Pons (tissue), 1 donor: ENCODE measurements around the gene ATRIP.
"Not testable (repeated sequence)": the region's sequence is repeated elsewhere in the genome, so short reads cannot be mapped to it uniquely, and the experiment has no call there.

Experiments used
- DNase-seq: peaks from one replicate; pipeline ENCODE4 v3.0.0-alpha.2; 2016; ENCODE audit warnings: low spot score

Gene ATRIP

GRCh38 chr3:48437812-48438211 lies 8.7 kb upstream of the ATRIP start:
- no peak for DNase-seq

DNA sequence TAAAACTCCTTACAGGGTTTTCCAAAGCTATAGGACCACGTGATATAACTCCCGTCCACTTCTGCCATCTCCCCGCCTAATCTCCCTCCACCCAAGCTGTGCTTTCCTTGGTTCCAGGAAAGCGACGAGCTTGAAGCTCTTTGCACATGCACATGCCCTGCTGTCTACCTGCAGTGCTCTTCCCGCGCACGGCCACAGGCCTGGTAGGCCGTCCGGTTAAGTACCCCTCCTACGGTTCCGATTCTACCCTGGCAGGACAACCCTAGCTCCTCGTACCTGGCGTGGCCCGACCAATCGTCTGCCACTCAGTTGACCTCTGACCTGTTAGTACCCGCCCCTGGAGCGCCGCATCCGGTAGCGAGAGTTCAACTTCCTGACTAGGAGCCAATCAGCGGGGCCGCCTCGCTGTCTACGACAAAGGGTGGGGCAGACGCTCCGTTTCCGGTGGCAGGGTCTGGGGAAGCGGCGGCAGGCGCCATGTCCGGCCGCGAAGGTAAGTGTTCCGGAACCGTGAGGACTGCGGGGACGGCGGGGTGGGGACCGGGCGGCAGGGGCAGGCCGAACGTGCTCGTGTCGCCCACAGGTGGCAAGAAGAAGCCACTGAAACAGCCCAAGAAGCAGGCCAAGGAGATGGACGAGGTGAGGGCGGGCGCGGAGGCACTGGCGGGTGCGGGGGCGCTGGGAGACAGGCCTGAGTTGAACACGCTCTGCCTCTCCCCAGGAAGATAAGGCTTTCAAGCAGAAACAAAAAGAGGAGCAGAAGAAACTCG lies 6.5 kb upstream of the ATRIP start, which contains the start of the genes CCDC51 and TMA7:
Gene CCDC51 (minus strand): TSS at position 300 of the 770 bp plus-strand sequence. CDS start 4,991 bp downstream, outside the sequence.
Gene TMA7 (plus strand): TSS at position 438 of the 770 bp plus-strand sequence. CDS start 40 bp downstream, at position 478.
- peak; percentile 98 for DNase-seq

- no peak for DNase-seq
Observed at GRCh38 chr3:48440590-48440958, 6.0 kb upstream of the ATRIP start.

DNA sequence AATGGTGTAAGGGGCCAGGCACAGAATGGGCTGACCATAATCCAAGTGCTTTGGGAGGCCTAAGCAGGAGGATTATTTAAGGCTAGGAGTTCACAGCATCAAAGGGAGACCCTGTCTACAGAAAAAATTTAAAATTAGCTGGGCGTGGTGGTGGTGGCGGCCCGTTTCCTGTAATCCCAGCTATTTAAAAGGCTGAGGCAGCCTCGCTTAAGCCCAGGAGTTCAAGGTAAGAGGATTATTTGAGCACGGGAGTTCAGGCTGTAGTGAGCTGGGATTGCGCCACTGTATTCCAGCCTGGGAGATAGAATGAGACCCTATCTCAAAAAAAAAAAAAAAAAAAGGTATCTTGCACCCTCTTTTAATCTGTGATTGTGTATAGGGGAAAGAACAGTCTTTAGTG lies 4.6 kb upstream of the ATRIP start:
- no peak for DNase-seq

DNA sequence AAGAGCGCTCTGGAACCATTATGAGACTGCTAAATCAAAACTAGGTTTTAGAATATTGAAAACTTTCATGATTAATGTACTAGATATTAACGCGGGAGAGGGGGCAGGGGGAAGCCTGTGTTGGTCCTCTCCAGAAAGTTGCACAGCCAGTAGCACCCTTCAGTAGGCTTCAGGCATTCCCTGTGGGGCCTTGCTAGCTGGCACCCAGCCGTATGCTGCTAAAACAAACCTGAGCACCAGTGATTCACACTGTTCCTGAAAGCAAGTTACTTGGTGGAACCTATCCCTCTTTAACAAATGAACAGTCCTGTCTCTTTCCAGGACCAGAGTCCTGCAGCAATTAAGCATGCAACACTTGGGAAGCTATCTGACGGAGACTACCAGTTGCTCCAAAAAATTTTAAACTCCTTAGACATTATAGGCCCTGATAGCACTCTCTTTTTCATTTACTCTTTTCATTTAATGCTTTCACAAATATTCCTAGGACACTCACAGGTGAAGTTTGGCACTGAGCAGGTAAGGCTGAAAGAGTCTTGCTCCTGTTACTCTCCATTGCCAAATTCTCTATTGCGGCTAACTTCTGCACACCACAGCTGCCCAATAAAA lies 1.2 kb upstream of the ATRIP start:
- DNase-seq: no peak

DNA sequence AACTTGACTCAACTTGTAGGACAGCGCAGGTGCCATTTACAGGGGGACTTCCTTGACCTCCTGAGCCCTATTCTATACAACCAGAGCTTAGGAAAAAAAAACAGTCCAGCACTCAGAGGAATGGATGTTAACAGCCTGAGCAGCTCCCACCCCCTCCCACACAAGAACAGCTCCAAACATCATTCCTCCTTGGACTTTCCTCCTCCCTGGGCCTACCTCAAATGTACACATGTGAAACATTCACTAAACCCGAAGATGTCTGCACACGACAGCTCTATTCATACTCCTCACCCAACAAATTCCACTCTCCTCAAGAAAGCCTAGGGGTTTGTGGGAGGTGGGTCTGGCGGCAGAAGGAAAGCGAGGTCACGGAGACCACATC lies 503 bp upstream of the ATRIP start:
- no peak for DNase-seq

GRCh38 chr3:48451270-48451669 lies 4.7 kb downstream of the ATRIP start:
- no peak for DNase-seq

- DNase-seq: no peak
Observed at GRCh38 chr3:48456456-48456855, 9.9 kb downstream of the ATRIP start.

GRCh38 chr3:48459331-48459730 lies 12.8 kb downstream of the ATRIP start:
- DNase-seq: no peak

- DNase-seq: no peak
Observed at GRCh38 chr3:48459773-48460516, 13.4 kb downstream of the ATRIP start.

DNA sequence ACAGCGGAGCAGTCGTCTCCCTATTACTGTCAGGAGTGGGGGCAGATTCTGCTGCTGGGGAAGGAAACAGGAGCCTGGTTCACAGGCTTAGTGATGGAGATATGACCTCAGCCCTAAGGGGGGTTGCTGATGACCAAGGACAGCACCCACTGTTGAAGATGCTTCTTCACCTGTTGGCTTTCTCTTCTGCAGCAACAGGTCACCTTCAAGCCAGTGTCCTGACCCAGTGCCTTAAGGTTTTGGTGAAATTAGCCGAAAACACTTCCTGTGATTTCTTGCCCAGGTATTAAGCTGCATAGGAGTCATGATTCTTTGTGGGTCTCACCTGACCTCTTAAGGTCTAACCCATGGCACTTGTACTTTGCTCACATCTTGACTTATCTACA lies 14.0 kb downstream of the ATRIP start:
- no peak for DNase-seq

GRCh38 chr3:48461767-48462166 lies 15.2 kb downstream of the ATRIP start:
- DNase-seq: not testable (repeated sequence)

- DNase-seq: no peak
Observed at GRCh38 chr3:48463703-48464102, 17.2 kb downstream of the ATRIP start.

DNA sequence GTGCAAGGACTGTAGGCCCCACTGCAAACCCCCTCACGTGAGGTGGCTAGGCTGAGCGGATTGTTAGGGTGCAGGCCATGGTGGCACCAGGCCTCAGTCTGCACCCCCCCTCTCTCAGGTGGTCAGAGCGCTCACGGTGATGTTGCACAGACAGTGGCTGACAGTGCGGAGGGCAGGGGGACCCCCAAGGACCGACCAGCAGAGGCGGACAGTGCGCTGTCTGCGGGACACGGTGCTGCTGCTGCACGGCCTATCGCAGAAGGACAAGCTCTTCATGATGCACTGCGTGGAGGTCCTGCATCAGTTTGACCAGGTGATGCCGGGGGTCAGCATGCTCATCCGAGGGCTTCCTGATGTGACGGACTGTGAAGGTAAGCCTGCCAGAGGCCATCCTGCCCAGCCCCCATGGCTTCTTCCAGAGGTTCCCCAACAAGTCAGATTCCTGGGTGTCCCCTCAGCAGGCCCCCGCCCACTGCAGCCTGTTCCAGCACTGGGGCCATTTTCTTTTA lies 18.2 kb downstream of the ATRIP start:
- DNase-seq: no peak

- no peak for DNase-seq
Observed at GRCh38 chr3:48465237-48465530, 18.6 kb downstream of the ATRIP start.

DNA sequence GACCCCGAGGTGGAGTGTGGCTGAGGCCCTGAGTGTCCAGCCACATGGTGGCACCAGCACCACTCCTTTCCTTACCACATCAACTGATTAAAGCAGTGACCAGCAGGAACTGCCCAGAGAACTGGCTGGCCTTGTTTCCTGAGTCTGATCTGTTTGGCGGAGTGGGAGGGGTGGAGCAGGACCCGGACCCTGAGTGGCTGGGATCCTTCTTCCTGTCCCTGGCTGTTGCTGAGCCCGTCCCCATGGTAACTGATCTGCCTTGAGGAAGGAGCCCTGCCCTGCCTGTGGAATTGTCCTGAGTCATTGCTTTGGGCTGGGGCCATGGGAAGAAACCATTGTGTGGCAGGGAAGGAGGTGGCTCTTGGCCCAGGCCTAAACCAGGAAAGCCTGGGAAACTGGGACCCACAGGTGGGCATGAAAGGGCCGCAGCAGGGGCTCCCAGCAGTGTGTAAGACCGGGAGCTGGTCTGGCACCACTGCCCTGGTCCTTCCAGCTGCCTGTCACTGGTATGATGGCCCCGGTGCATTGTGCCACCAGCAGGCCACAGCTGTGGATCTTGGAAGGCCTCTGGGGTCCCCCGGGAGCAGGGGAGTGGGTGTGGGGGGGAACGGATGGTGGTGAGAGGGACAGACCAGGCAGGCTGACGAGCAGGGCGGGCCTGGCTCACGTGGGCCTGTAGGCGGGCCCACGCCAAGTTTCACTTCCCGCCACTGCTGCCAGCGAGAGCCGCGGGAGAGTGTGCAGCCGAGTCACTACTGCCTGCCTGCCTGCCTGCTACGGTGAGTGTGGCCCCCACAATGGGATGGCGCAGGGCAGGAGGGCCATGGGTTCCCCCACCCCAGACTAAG lies 19.2 kb downstream of the ATRIP start:
- DNase-seq: peak; percentile 100

DNA sequence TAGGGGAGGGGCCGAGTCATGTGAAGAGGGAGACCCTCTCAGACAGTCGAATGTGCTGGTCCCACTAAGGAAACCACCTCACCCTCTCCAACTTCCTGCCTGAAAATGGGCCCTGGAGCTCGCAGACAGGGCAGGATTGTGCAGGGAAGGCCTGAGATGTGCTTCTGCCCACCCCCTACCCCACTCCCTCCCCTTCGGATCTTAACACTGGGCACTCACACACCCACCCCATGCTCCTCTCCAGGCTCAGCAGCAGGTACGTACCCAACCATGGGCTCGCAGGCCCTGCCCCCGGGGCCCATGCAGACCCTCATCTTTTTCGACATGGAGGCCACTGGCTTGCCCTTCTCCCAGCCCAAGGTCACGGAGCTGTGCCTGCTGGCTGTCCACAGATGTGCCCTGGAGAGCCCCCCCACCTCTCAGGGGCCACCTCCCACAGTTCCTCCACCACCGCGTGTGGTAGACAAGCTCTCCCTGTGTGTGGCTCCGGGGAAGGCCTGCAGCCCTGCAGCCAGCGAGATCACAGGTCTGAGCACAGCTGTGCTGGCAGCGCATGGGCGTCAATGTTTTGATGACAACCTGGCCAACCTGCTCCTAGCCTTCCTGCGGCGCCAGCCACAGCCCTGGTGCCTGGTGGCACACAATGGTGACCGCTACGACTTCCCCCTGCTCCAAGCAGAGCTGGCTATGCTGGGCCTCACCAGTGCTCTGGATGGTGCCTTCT lies 20.0 kb downstream of the ATRIP start:
- no peak for DNase-seq

DNA sequence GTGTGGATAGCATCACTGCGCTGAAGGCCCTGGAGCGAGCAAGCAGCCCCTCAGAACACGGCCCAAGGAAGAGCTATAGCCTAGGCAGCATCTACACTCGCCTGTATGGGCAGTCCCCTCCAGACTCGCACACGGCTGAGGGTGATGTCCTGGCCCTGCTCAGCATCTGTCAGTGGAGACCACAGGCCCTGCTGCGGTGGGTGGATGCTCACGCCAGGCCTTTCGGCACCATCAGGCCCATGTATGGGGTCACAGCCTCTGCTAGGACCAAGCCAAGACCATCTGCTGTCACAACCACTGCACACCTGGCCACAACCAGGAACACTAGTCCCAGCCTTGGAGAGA lies 20.5 kb downstream of the ATRIP start:
- no peak for DNase-seq

DNA sequence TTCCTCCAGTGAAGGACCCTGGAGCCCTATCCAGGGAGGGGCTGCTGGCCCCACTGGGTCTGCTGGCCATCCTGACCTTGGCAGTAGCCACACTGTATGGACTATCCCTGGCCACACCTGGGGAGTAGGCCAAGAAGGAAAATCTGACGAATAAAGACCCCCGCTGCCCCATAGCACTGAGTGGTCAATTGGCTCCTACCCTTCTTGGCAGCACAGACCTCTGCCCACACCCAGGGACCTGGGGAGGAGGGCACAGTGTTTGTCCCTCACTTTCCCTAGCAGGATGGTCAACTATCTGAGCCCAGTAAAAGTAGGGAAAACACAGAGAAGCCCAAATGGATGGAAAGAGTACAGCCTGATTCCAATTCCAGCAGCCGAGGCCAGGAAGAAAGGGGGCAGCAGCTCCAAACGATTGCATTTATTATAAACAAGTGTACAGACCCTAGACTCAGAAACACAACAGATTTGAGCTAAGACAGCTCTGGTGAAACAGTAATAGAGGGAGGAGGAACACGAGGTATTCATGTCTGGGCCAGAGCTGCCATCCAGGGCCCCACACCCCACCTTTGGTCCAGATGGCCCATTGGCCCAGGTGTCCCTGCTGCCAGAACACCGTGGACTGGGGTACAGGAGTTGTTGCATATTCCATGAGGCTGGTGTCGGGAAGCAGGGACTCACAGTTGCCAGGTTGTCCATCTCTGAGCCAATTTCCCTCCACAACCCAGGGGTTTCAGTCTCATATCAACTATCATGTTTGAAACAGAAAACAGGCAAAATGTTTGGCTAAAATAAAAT lies 21.1 kb downstream of the ATRIP start:
- no peak for DNase-seq

GRCh38 chr3:48468329-48468731 lies 21.8 kb downstream of the ATRIP start:
- no peak for DNase-seq
